ENCODE data around the gene SLC26A4.

GRCh38 chr7:107701191-107701590 lies 40.6 kb downstream of the SLC26A4 start:
- TF ChIP-seq POLR3A (IDR thresholded peaks at IDR 0.05; ENCODE audit: borderline replicate concordance, extremely low read depth, insufficient read depth, insufficient read length) = no peak
- no peak for TF ChIP-seq ZNF239 (CRISPR knock-in tag; IDR thresholded peaks at IDR 0.05)
- TF ChIP-seq POLR2A (conservative IDR thresholded peaks at IDR 0.05) = no peak
- TF ChIP-seq USF2 (CRISPR knock-in tag; IDR thresholded peaks at IDR 0.05) = no peak
